T-helper 1 cell (primary cell): Measurements from ENCODE around the gene TRIM9.

Source experiments
- DNase-seq, 5 donors: peaks; one replicate each; pipeline ENCODE4 v3.0.0-alpha.2; 2012 to 2020

Gene TRIM9

GRCh38 chr14:51093371-51094281 lies 1.3 kb downstream of the TRIM9 start:
- peak in 4 of 5 donors; percentile 19 to 35 (median 24) for DNase-seq

GRCh38 chr14:51092965-51093364 lies 1.9 kb downstream of the TRIM9 start:
- no peak for DNase-seq

DNA sequence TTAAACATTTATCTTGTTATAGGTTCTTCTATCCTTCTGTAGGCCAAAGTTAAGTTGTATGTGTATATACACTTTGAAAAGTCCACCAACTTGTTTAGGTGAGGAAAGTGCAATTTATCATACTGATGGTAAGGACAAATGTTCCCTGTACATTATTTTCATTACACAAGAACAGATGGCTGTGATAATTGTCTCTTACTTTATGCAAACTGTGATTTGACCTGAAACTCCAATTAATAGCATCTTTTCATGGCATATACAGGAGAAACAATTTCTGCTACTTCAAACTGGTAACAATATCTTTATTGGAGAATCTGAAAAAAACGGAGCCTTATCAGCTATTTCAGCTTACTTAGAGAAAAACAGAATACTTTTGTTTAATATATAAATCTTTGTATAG lies 5.6 kb downstream of the TRIM9 start:
- DNase-seq, result no peak

GRCh38 chr14:51087031-51087441 lies 7.9 kb downstream of the TRIM9 start:
- no peak for DNase-seq

- DNase-seq, result no peak
Observed at GRCh38 chr14:51086044-51086443, 8.9 kb downstream of the TRIM9 start.

DNA sequence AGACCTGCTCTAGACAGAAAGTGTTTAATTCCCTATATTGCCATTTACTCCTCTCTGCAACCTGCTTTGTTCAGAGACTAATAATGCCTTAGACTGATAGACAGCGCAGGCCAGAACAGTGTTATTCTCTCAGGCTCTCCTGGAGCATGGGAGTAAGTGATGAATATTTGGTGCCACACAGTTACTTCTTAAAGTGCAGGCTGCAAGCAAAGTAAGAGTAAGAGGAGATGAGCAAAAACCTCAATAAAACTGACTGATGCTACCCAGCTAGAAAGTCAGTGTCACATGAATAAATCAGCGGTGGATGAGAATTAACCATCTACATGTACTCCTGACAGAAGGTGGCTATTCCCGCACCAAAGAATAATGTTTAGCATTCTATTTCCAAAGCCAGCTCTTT lies 9.9 kb downstream of the TRIM9 start:
- DNase-seq, result no peak

DNA sequence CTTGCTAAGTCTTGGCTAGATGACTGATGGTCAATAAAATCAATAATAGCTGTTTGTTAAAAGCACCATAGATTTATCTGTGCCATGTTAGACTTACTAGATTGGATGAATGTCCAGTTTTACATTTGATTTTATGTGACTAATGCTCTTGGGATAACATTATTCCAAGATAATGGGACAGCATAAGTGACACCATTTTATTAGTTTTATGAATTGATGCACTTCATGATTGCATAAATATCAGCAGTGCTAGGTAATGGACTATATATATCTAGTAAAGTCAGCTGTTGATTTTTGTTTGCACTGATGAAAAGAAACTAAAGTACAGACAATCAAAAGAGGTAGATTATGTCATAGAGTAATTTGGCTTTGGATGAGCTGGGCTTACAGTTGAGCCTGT lies 10.4 kb downstream of the TRIM9 start:
- no peak for DNase-seq

DNA sequence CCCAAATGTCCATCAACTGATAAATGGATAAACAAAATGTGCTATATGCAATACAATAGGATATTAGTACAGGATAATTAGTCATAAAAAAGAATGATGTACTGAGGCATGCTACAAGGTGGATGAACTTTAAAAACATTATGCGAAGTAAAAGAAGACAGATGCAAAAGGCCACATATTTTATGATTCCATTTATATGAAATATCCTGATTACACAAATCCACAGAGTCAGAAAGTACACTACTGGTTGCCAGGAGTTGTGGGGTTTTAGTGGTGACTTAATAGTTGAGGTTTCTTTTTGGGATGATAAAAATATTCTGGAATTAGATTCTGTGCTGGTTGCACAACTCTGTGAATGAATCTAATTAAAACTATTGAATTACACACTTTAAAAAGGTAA lies 12.6 kb downstream of the TRIM9 start:
- DNase-seq, result no peak

GRCh38 chr14:51081712-51082111 lies 13.2 kb downstream of the TRIM9 start:
- DNase-seq, result no peak

- no peak for DNase-seq
Observed at GRCh38 chr14:51081209-51081608, 13.7 kb downstream of the TRIM9 start.

- no peak for DNase-seq
Observed at GRCh38 chr14:51080645-51081044, 14.3 kb downstream of the TRIM9 start.

DNA sequence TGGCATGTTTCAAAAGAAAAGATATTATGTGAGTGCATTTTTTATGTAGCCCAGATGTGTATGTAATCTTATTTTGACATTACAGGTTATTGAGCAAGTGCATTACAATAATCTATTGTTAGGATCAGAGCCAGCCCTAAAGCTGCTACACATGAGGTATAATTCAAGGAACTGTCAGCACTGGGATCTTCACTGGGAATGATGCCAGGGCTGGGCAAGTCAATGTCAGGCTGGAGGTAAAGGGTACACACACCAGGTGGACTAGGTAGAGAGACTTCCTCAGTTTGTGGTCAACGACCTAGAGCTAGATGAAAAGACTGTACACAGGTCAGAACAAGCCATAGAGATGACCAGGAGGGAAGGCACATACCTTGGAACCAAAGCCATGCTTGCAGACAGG lies 15.4 kb downstream of the TRIM9 start:
- no peak for DNase-seq

DNA sequence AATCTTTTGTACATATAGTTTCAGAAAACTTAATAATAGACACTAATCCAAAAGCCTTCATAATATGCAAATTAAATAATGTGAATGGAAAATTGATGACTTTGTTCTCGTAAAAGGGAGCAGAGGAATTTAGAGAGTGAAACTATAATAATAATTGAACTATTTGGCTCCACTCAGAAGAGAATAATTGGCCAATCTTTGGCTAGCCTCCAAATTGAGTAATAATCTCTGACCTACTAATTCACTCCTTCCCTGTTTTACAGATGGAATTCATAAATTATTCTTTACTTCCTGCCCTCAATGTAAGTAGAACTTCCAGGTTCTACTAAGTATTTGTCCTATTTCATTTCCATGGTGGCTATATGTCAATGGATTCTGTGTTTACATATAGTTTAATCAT lies 15.8 kb downstream of the TRIM9 start:
- DNase-seq, result no peak

- no peak for DNase-seq
Observed at GRCh38 chr14:51074701-51075385, 20.1 kb downstream of the TRIM9 start.

DNA sequence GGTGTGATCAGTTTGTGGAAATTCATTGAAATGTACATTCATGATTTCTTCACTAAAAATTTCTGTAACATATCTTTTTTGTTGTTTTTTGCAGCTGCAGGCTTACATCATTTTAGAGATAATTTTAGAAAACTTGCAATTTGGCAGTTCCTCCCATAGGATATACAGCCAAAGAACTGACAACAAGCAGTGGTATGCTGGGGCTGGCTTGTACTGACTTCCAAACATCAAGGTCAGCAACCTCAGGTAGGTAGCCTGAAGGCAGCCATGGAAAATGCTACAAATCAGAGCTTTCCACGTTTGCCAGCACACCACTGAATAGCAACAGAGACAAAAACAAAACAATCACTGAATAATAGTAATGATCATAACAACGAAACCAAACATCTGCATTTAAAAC lies 21.2 kb downstream of the TRIM9 start:
- no peak for DNase-seq

GRCh38 chr14:51072976-51073375 lies 21.9 kb downstream of the TRIM9 start:
- no peak for DNase-seq

- DNase-seq, result no peak
Observed at GRCh38 chr14:51071857-51072256, 23.0 kb downstream of the TRIM9 start.

- DNase-seq, result no peak
Observed at GRCh38 chr14:51070726-51071125, 24.2 kb downstream of the TRIM9 start.

GRCh38 chr14:51069055-51069454 lies 25.9 kb downstream of the TRIM9 start:
- DNase-seq, result no peak

DNA sequence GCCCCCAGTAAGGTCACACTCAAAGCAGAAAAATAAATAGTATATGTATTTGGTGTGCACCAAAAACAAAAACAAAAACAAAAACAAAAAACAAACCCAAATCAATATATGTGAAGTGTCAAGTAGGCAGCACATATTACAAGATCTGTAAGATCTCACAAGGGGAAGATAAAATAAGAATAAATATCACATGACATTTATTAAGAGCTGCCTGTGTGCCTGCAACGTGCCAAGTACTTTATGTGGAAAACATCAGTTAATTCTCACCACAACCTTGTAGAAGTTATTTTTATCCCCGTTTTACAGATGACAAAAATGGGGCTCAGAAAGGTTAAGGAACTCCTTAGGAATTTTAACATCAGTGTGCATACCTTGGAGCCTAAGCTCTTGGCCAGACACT lies 26.6 kb downstream of the TRIM9 start:
- no peak for DNase-seq

GRCh38 chr14:51067295-51067694 lies 27.6 kb downstream of the TRIM9 start:
- DNase-seq, result no peak

- no peak for DNase-seq
Observed at GRCh38 chr14:51066576-51066975, 28.3 kb downstream of the TRIM9 start.

DNA sequence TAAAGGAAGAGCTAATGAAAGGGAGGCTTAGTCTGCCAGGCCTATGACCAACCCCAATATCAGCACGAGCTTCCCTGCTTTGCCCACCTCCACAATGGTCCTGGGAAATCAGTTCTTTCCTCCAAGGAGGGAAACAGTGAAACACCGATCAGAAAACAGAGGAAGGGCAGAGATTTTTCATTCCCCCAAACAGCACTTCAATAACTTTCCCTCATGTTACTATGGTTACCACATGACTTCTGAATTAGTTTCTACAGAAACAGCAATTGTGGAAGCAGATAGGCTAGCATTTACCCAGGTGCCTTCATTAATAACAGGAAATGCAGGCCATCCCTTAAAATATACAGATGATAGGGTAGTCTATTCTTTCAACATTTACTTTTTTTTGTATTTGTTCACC lies 35.9 kb downstream of the TRIM9 start:
- no peak for DNase-seq

GRCh38 chr14:51058382-51058781 lies 36.5 kb downstream of the TRIM9 start:
- no peak for DNase-seq
